SU-DHL-6 (cell line): ENCODE results near the gene SPACA9.

Experiments used
- EZH2phosphoT487 ChIP-seq: fragments of 200-600 bp; sonication (generic), shearing (Covaris generic); conservative IDR thresholded peaks from 2 replicates; pipeline ENCODE4 v1.6.1; 2018; ENCODE audit warnings: mild to moderate bottlenecking, antibody characterized with exemption, low read length, moderate library complexity, mixed read lengths
- TF ChIP-seq, protein P1 (sequence below): fragments of 200-600 bp; sonication (generic); IDR thresholded peaks from one replicate; pipeline ENCODE4 v1.5.1; 2017; ENCODE audit warnings: antibody characterized with exemption, mild to moderate bottlenecking, low read length, moderate library complexity; ENCODE audit not compliant: insufficient read depth, poor library complexity, severe bottlenecking

DNA sequence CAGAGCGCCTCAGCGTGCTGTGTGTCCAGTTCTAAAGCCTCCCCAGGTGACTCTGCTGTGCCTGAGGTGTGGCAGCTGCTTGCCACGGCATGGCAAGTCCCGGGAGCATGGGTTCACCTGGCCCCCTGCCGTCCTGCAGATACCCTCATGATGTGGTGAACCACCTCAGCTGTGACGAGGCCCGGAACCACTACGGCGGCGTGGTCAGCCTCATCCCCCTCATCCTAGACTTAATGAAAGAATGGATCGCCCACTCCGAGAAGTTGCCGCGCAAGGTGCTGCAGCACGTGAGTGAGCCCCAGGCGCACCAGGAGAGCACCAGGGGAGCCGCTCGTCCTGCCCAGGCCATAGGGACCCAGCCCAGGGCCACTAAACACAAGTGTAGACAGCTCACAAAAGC lies 9.5 kb downstream of the SPACA9 start:
- TF ChIP-seq EZH2phosphoT487, result no peak
- TF ChIP-seq, protein P1, sequence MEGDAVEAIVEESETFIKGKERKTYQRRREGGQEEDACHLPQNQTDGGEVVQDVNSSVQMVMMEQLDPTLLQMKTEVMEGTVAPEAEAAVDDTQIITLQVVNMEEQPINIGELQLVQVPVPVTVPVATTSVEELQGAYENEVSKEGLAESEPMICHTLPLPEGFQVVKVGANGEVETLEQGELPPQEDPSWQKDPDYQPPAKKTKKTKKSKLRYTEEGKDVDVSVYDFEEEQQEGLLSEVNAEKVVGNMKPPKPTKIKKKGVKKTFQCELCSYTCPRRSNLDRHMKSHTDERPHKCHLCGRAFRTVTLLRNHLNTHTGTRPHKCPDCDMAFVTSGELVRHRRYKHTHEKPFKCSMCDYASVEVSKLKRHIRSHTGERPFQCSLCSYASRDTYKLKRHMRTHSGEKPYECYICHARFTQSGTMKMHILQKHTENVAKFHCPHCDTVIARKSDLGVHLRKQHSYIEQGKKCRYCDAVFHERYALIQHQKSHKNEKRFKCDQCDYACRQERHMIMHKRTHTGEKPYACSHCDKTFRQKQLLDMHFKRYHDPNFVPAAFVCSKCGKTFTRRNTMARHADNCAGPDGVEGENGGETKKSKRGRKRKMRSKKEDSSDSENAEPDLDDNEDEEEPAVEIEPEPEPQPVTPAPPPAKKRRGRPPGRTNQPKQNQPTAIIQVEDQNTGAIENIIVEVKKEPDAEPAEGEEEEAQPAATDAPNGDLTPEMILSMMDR, result no peak
